Aorta (tissue), 5 donors: ENCODE results near the gene KCNJ3. TPM values are rescaled to one million over a fixed set of nuclear protein-coding genes. Genes with fewer than 3 reads are reported as not detected.
"Not testable (repeated sequence)": the region's sequence is repeated elsewhere in the genome, so short reads cannot be mapped to it uniquely, and the experiment has no call there.

Experiments
- ATAC-seq: fragments of 200-7000 bp; cut with Tn5 transposase; one replicate; pipeline ENCODE4 v1.9.1; 2022; ENCODE audit warnings: moderate library complexity; ENCODE audit not compliant: low FRiP score
- DNase-seq, 2 donors: peaks; one replicate each; pipeline ENCODE4 v3.0.0-alpha.2; 2020
- H3K27ac ChIP-seq, 2 donors: one replicate each; pipeline ENCODE4 v1.5.1; 2013; ENCODE audit warnings: low read length in 2 of 2, mild to moderate bottlenecking in 2 of 2, moderate library complexity in 2 of 2, control low read depth in 1 of 2, inconsistent platforms in 1 of 2, low read depth in 1 of 2
- H3K27me3 ChIP-seq, 2 donors: one replicate each; pipeline ENCODE4 v1.6.1; 2013; ENCODE audit warnings: control low read depth in 1 of 2, low read length in 1 of 2, mild to moderate bottlenecking in 1 of 2, moderate library complexity in 1 of 2; ENCODE audit not compliant: insufficient read depth in 2 of 2, control insufficient read depth in 1 of 2
- H3K36me3 ChIP-seq, 2 donors: one replicate each; pipeline ENCODE4 v1.6.1; 2013; ENCODE audit warnings: control low read depth in 1 of 2, low read length in 1 of 2, mild to moderate bottlenecking in 1 of 2; ENCODE audit not compliant: insufficient read depth in 2 of 2, control insufficient read depth in 1 of 2
- H3K4me1 ChIP-seq, 2 donors: one replicate each; pipeline ENCODE4 v1.6.1; 2013; ENCODE audit warnings: low read length in 2 of 2, control low read depth in 1 of 2, mild to moderate bottlenecking in 1 of 2, moderate library complexity in 1 of 2; ENCODE audit not compliant: insufficient read depth in 2 of 2, control insufficient read depth in 1 of 2
- H3K4me3 ChIP-seq, 2 donors: one replicate each; pipeline ENCODE4 v1.5.1; 2013; ENCODE audit warnings: low read length in 2 of 2, control low read depth in 1 of 2, mild to moderate bottlenecking in 1 of 2
- H3K9me3 ChIP-seq: one replicate; pipeline ENCODE4 v1.6.1; 2013; ENCODE audit warnings: mild to moderate bottlenecking, low read length; ENCODE audit not compliant: control insufficient read depth
- WGBS, 2 donors: extraction: QIAGEN DNeasy Blood & Tissue Kit; methylation state at CpG; one replicate each; pipeline ENCODE4 v1.1.7; 2013; 5-methylcytosine and 5-hydroxymethylcytosine counted together
- intact Hi-C, 2 donors: fragments of 100-400 bp; cut with DNase I; formaldehyde crosslinking; loops; one replicate each; pipeline versions ENCODE4 v1.14.2 to v1.15.0; 2022
- polyA plus RNA-seq, 2 donors: library from polyadenylated mRNA; stranded (reverse); fragments of 200-250 nt; gene quantifications; one replicate each; pipeline ENCODE4 v1.2.3, GENCODE V29; 2013
- total RNA-seq, 2 donors: library from RNA; stranded (reverse); fragmentation: NEBNext Ultra II Directional; extraction: Animal tissue kit (Norgen Biotek cat#: 25700); gene quantifications; one replicate each; pipeline ENCODE4 v1.2.1, GENCODE V29; 2021
- donor health status: healthy with polysubstance abuse.
- donor health status: Bipolar disorder and iron deficiency.
- donor health status: DM: no; HTN: no; CAD: no.
- donor health status: DM: no; HTN: no; CAD: no.
- donor health status: DM: yes; HTN: yes; CAD: no.

KCNJ3 gene
- total and polyA plus RNA-seq, 4 donors = 0.69 to 5.1 (median 1.7) TPM

DNA sequence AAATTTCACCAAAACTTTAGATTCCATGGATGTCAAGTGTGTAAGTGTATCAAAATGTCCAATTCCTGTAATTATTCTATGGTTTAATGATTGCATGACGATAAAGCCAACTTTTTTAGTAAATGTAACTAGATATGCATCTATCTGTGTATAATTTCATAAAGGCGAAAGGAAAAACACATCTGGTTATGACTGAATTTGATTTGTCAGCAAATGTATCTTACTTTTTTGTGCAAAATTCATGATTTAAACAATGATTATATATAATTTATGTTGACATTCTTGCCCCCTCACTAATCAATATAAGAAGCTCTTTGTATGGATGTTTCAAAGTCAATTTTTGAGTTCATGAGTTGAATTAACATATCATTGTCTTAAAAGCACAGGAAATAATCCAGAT, 138.5 kb downstream of the KCNJ3 start:
- Histone ChIP-seq H3K4me1 (no peaks in the 10 kb centered on the region), H3K27me3 (no peaks in the 10 kb centered on the region), H3K36me3 (no peaks in the 10 kb centered on the region), H3K27ac (no peak overlapping the region), H3K9me3 (no peaks in the 10 kb centered on the region), H3K4me3 (no peak overlapping the region)
- intact Hi-C loops = no loop called here
- ATAC-seq (no peak), DNase-seq (no peak)
- 91% methylated on average over 2 of the region's 2 CpGs for WGBS, 2 donors

DNA sequence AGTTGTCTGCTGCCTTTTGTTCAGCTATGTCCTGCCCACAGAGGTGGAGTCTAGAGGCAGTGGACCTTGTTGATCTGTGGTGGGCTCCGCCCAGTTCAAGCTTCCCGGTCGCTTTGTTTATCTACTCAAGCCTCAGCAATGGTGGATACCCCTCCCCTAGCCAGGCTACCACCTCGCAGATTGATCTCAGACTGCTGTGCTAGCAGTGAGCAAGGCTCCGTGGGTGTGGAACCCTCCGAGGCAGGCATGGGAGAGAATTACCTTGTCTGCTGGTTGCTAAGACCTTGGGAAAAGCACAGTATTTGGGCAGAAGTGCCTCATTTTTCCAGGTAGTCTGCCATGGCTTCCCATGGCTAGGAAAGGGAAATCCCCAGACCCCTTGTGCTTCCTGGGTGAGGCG, 146.0 kb downstream of the KCNJ3 start:
- no peaks in the 10 kb centered on the region for H3K27me3 ChIP-seq
- WGBS, 2 donors = 86 to 92% methylated on average over 7 of the region's 7 CpGs

DNA sequence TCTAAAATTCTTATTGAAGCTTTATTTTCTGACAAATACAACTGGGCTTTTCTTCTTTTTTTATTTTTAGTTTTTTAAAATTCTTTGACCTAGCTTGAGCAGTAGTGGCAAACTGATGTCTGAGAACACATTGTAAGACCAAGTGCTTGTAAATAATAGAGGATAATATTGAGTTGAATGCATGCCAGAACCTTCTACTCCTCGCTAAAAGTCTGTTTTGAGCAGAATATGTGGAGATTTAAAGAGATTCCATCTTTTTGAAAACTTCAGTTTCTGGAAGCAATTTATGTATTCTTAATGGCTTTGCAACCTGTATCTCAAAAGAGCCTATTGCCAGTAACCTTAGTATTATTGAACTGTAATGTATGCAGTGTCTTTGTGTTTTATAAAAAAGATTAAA, 148.3 kb downstream of the KCNJ3 start:
- 32 to 33% methylated on average over 1 of the region's 1 CpG for WGBS, 2 donors
- intact Hi-C loops = no loop called here
- Histone ChIP-seq H3K4me3 (no peak overlapping the region), H3K36me3 (no peaks in the 10 kb centered on the region), H3K27ac (no peak overlapping the region), H3K4me1 (no peaks in the 10 kb centered on the region), H3K27me3 (no peaks in the 10 kb centered on the region), H3K9me3 (no peaks in the 10 kb centered on the region)
- DNase-seq = no peak
- ATAC-seq = no peak

More for the DNA sequence above, 146.0 kb downstream of the KCNJ3 start:
- Histone ChIP-seq H3K36me3 (no peaks in the 10 kb centered on the region), H3K4me1 (no peaks in the 10 kb centered on the region), H3K27ac (no peak overlapping the region), H3K9me3 (no peaks in the 10 kb centered on the region), H3K4me3 (no peak overlapping the region)
- ATAC-seq = no peak
- DNase-seq = no peak
- intact Hi-C loops = no loop called here

DNA sequence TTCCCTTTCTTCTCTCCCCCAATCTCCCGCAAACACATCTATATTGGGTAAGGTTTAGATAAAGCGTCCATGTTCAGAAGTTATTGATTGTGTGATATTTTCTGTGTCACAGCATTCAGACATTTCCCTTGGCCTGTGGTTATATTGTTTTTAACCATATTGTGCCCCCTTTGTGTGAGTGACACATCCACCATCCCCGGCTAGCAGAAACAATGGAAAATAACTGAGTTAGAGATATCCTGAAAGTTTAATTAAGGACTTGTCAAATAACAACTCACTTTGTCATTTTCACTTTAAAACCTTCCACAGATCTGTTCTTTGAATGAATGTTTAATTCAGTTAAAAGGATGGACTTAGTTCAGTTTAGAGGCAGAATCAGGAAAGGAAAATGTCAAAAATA, 151.0 kb downstream of the KCNJ3 start:
- no peak overlapping the region for H3K4me3 ChIP-seq
- H3K27ac ChIP-seq = no peak overlapping the region
- no peaks in the 10 kb centered on the region for H3K9me3 ChIP-seq
- H3K27me3 ChIP-seq = no peaks in the 10 kb centered on the region
- ATAC-seq (no peak), DNase-seq (no peak)
- no peaks in the 10 kb centered on the region for H3K4me1 ChIP-seq
- no peaks in the 10 kb centered on the region for H3K36me3 ChIP-seq
- 76 to 82% methylated on average over 3 of the region's 3 CpGs for WGBS, 2 donors
- intact Hi-C loops = no loop called here

DNA sequence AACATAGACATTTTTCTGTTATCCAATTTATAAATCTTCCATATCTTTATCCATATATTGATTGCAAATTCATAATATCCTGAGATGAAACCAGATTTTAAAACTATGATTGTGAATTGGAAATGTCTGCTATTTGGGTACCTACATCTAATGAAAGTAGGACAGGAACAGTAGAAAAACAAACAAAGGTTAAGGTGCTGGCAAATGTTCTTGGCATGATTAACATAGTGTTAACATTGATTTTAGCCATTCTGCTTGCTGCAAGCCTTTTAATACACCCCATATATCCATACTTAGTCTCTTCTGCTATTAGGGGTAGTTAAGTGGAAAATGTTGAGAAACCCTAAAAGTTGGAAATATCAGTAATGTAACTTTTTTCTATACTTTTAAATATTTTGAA, 152.0 kb downstream of the KCNJ3 start:
- no peaks in the 10 kb centered on the region for H3K27me3 ChIP-seq
- ATAC-seq (no peak), DNase-seq (no peak)
- H3K9me3 ChIP-seq = no peaks in the 10 kb centered on the region
- intact Hi-C loops = no loop called here
- no peaks in the 10 kb centered on the region for H3K4me1 ChIP-seq
- no peak overlapping the region for H3K27ac ChIP-seq
- H3K4me3 ChIP-seq = no peak overlapping the region
- H3K36me3 ChIP-seq = no peaks in the 10 kb centered on the region

DNA sequence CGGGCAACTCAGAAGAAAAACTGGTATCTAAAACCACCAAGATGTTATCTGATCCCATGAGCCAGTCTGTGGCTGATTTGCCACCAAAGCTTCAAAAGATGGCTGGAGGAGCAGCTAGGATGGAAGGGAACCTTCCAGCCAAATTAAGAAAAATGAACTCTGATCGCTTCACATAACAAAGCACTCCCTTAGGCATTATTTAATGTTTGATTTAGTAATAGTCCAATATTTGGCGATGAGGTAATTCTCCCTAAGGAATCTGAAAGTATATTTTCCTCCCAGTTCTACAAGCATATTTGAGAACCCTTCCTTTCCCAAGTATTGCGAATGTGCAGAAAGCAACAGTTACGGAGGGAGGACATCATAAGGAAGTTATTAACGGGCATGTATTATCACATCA, 156.6 kb downstream of the KCNJ3 start:
- ATAC-seq (no peak), DNase-seq (no peak)
- no peaks in the 10 kb centered on the region for H3K36me3 ChIP-seq
- WGBS, 2 donors = 67 to 77% methylated on average over 6 of the region's 6 CpGs
- H3K4me3 ChIP-seq = no peak overlapping the region
- no peaks in the 10 kb centered on the region for H3K9me3 ChIP-seq
- no peak overlapping the region for H3K27ac ChIP-seq
- H3K4me1 ChIP-seq = no peaks in the 10 kb centered on the region
- intact Hi-C loops = no loop called here
- H3K27me3 ChIP-seq = no peaks in the 10 kb centered on the region

DNA sequence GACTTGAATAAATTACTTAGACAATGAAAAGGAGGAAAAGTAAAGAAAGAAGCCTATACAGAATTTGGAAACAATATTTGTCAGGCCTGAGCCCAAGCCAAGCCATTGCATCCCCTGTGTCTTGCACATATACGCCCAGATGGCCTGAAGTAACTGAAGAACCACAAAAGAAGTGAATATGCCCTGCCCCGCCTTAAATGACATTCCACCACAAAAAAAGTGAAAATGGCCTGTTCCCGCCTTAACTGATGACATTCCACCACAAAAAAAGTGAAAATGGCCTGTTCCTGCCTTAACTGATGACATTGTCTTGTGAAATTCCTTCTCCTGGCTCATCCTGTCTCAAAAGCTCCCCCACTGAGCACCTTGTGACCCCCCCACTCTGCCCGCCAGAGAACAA, 168.7 kb downstream of the KCNJ3 start:
- DNase-seq, H3K36me3 ChIP-seq, intact Hi-C loops, H3K27ac ChIP-seq, ATAC-seq, H3K9me3 ChIP-seq, H3K27me3 ChIP-seq, H3K4me3 ChIP-seq, H3K4me1 ChIP-seq: not testable (repeated sequence)
- WGBS, 2 donors = 90 to 94% methylated on average over 4 of the region's 4 CpGs

DNA sequence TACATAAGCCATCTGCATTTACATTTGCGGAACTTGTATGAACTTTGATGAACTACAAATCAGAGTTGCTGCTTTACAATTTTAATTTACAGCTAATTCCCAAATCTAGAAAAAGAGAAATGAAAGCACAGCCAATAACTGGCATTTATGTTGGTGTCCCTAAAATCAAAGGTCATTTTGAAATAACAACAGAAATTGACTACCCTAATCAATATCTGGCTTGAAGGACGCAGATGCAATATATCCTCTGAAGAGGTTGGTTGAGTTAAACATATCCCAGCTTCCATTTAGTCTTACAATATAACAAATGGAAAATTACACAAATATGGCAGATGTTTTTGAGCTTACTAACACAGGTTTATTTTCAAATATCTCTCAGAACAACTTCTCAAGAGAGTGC, 177.5 kb downstream of the KCNJ3 start:
- no peak for ATAC-seq
- intact Hi-C loops = no loop called here

DNA sequence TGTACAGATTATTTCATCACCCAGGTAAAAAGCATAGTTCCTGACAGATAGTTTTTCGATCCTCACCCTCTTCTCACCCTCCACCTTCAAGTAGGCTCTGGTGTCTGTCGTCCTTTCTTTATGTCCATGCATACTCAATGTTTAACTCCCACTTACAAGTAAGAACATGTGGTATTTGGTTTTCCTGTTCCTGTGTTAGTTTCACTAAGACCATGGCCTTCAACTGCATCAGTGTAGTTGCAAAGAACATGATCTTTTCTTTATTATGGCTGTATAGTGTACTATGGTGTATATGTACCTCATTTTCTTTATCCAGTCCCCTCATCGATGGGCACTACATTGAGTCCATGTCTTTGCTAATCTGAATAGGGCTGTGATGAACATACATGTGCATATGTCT, 184.2 kb downstream of the KCNJ3 start:
- intact Hi-C loops = no loop called here
- Histone ChIP-seq H3K27ac (no peak overlapping the region), H3K9me3 (peaks cover 2% of the 10 kb centered on the region), H3K4me3 (no peak overlapping the region), H3K36me3 (no peaks in the 10 kb centered on the region), H3K27me3 (no peaks in the 10 kb centered on the region), H3K4me1 (no peaks in the 10 kb centered on the region)
- WGBS, 2 donors = 90 to 93% methylated on average over 3 of the region's 3 CpGs
- DNase-seq (no peak), ATAC-seq (no peak)

More for the DNA sequence above, 177.5 kb downstream of the KCNJ3 start:
- Histone ChIP-seq H3K4me1 (no peaks in the 10 kb centered on the region), H3K27me3 (no peaks in the 10 kb centered on the region), H3K9me3 (no peaks in the 10 kb centered on the region), H3K36me3 (no peaks in the 10 kb centered on the region), H3K27ac (no peak overlapping the region), H3K4me3 (no peak overlapping the region)
- 95% methylated on average over 2 of the region's 2 CpGs for WGBS, 2 donors
- no peak for DNase-seq
